ENCODE results near the gene CLNK. TPM values are rescaled to one million over a fixed set of nuclear protein-coding genes. Genes with fewer than 3 reads are reported as not detected.

Gene CLNK
- total and polyA plus RNA-seq, 4 donors = under 0.01 to 0.01 (median under 0.01) TPM; not detected in 1

- Histone ChIP-seq H3K9me3 (ENCODE audit: control insufficient read depth in 4 of 4, low read length in 3 of 4) (no peaks in the 10 kb centered on the region), H3K27ac (ENCODE audit: low read depth in 1 of 2, low read length in 2 of 2) (no peak overlapping the region), H3K27me3 (ENCODE audit: control insufficient read depth in 4 of 4, insufficient read depth in 4 of 4, low read length in 3 of 4) (no peaks in the 10 kb centered on the region), H3K4me3 (ENCODE audit: low read depth in 1 of 3, low read length in 3 of 3) (no peak overlapping the region), H3K36me3 (ENCODE audit: control insufficient read depth in 4 of 4, insufficient read depth in 3 of 4, low read depth in 1 of 4, low read length in 3 of 4) (peaks cover 0 to 14% (median 6%) of the 10 kb centered on the region in 4 donors), H3K4me1 (ENCODE audit: control insufficient read depth in 4 of 4, insufficient read depth in 4 of 4, low read length in 3 of 4) (peaks cover 0 to 11% (median 3%) of the 10 kb centered on the region in 4 donors), H3K9ac (ENCODE audit: low read depth in 1 of 2, low read length in 2 of 2) (no peak overlapping the region)
- TF ChIP-seq RAD21 (IDR thresholded peaks at IDR 0.05) (no peak), JUND (IDR thresholded peaks at IDR 0.05) (no peak), HNF4A (conservative IDR thresholded peaks at IDR 0.05) (no peak), GABPA (IDR thresholded peaks at IDR 0.05 in 1 of 2, conservative IDR thresholded peaks at IDR 0.05 in 1 of 2) (no peak), MAX (IDR thresholded peaks at IDR 0.05) (no peak)
- DNase-seq (ENCODE audit: low spot score) = no peak
- 100% methylated on average over 1 of the region's 1 CpG for WGBS
Measured at GRCh38 chr4:10454121-10454520, 230.4 kb downstream of the CLNK start.

GRCh38 chr4:10448991-10449390 is 235.6 kb downstream of the CLNK start:
- H3K27ac ChIP-seq (ENCODE audit: low read depth in 1 of 2, low read length in 2 of 2) = no peak overlapping the region
- no peak for DNase-seq (ENCODE audit: low spot score)
- no peak overlapping the region for H3K9ac ChIP-seq (ENCODE audit: low read depth in 1 of 2, low read length in 2 of 2)
- H3K27me3 ChIP-seq (ENCODE audit: control insufficient read depth in 4 of 4, insufficient read depth in 4 of 4, low read length in 3 of 4) = no peaks in the 10 kb centered on the region
- 91% methylated on average over 5 of the region's 5 CpGs for WGBS
- peaks cover 0 to 5% (median 4%) of the 10 kb centered on the region in 4 donors for H3K9me3 ChIP-seq (ENCODE audit: control insufficient read depth in 4 of 4, low read length in 3 of 4)
- TF ChIP-seq YY1 (IDR thresholded peaks at IDR 0.05) (no peak), JUND (IDR thresholded peaks at IDR 0.05) (no peak), EGR1 (IDR thresholded peaks at IDR 0.05; ENCODE audit: low read depth in 2 of 2) (no peak), ATF3 (IDR thresholded peaks at IDR 0.05) (no peak), GABPA (IDR thresholded peaks at IDR 0.05 in 1 of 2, conservative IDR thresholded peaks at IDR 0.05 in 1 of 2) (no peak), MAX (IDR thresholded peaks at IDR 0.05) (no peak), RAD21 (IDR thresholded peaks at IDR 0.05) (no peak)
- H3K4me1 ChIP-seq (ENCODE audit: control insufficient read depth in 4 of 4, insufficient read depth in 4 of 4, low read length in 3 of 4) = no peaks in the 10 kb centered on the region
- peaks cover 3 to 33% (median 12%) of the 10 kb centered on the region in 4 donors for H3K36me3 ChIP-seq (ENCODE audit: control insufficient read depth in 4 of 4, insufficient read depth in 3 of 4, low read depth in 1 of 4, low read length in 3 of 4)
- no peak overlapping the region for H3K4me3 ChIP-seq (ENCODE audit: low read depth in 1 of 3, low read length in 3 of 3)

GRCh38 chr4:10442976-10443375 is 241.6 kb downstream of the CLNK start:
- Histone ChIP-seq H3K27me3 (ENCODE audit: control insufficient read depth in 4 of 4, insufficient read depth in 4 of 4, low read length in 3 of 4) (no peaks in the 10 kb centered on the region), H3K36me3 (ENCODE audit: control insufficient read depth in 4 of 4, insufficient read depth in 3 of 4, low read depth in 1 of 4, low read length in 3 of 4) (peaks cover 1 to 19% (median 9%) of the 10 kb centered on the region in 4 donors), H3K27ac (ENCODE audit: low read depth in 1 of 2, low read length in 2 of 2) (no peak overlapping the region), H3K9ac (ENCODE audit: low read depth in 1 of 2, low read length in 2 of 2) (no peak overlapping the region), H3K4me1 (ENCODE audit: control insufficient read depth in 4 of 4, insufficient read depth in 4 of 4, low read length in 3 of 4) (no peaks in the 10 kb centered on the region), H3K9me3 (ENCODE audit: control insufficient read depth in 4 of 4, low read length in 3 of 4) (peaks cover 0 to 14% (median 5%) of the 10 kb centered on the region in 4 donors), H3K4me3 (ENCODE audit: low read depth in 1 of 3, low read length in 3 of 3) (no peak overlapping the region)
- no peak for TF ChIP-seq MAX (IDR thresholded peaks at IDR 0.05)
- no peak for TF ChIP-seq HNF4A (conservative IDR thresholded peaks at IDR 0.05)
- TF ChIP-seq ATF3 (IDR thresholded peaks at IDR 0.05) = no peak
- no peak for TF ChIP-seq HNF4G (IDR thresholded peaks at IDR 0.05)
- TF ChIP-seq EGR1 (IDR thresholded peaks at IDR 0.05; ENCODE audit: low read depth in 2 of 2) = no peak
- no peak for TF ChIP-seq NR2F2 (IDR thresholded peaks at IDR 0.05)
- no peak for TF ChIP-seq REST (IDR thresholded peaks at IDR 0.05)
- TF ChIP-seq FOXA2 (IDR thresholded peaks at IDR 0.05) = no peak
- TF ChIP-seq RXRA (IDR thresholded peaks at IDR 0.05) = no peak
- no peak for TF ChIP-seq TAF1 (conservative IDR thresholded peaks at IDR 0.05)
- no peak for TF ChIP-seq RAD21 (IDR thresholded peaks at IDR 0.05)
- TF ChIP-seq CTCF (IDR thresholded peaks at IDR 0.05; ENCODE audit: low read depth, low read length, missing input control) = no peak
- no peak for TF ChIP-seq SP1 (IDR thresholded peaks at IDR 0.05)
- TF ChIP-seq ZBTB33 (IDR thresholded peaks at IDR 0.05) = no peak
- TF ChIP-seq YY1 (IDR thresholded peaks at IDR 0.05) = no peak
- TF ChIP-seq FOXA1 (IDR thresholded peaks at IDR 0.05) = no peak
- no peak for TF ChIP-seq JUND (IDR thresholded peaks at IDR 0.05)
- TF ChIP-seq GABPA (IDR thresholded peaks at IDR 0.05 in 1 of 2, conservative IDR thresholded peaks at IDR 0.05 in 1 of 2) = no peak
- no peak for DNase-seq (ENCODE audit: low spot score)
- 96% methylated on average over 5 of the region's 5 CpGs for WGBS
